ENCODE results near the gene PTMA. TPM values are rescaled to one million over a fixed set of nuclear protein-coding genes. Genes with fewer than 3 reads are reported as not detected.
A peak's percentile ranks its signal among the peaks of the same experiment; 100 is the strongest.

The PTMA gene
- total RNA-seq, 2 experiments from 2014 or later, result 2,162 to 2,216 TPM

DNA sequence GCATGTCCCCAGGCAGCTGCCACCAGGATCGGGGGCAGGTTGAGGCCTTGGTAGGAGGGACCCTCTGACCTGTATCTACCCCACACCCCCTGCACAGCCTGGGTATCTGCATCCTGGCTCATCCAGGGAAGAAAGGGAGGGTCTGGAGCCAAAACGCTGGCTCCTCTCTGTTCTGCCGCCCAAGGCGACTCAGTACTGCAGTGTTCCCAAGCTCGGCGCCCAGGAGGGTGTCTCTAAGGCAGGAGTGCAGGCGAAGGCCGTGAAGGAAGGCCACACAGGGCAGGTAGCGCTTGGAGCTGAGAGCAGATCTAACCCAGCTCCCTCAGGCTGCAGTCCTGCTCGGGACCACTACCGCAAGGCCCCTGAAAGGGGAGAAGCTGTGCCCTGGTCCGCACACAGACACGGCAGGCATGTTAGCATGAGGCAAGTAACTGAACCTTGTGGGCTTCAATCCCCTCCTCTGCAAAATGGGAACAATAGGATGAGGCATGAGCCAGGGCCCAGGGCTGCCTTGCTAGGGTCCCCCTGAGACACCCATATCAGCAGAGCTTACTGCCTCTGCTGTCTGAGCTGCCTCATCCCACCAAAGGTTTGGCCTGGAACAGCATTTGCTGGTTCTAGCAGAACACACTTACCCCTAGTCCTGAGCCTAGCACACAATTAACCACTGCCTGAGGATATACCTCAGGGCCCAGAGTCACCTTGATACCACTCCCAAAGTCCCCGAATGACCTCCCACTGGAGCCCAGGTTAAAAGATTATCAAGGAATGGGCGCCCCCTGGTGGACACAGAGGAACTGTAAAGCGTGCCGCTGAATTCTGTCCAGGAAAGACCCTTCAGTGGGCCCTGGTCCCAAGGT, 6.5 kb downstream of the PTMA start:
- CTCF ChIA-PET, result interaction anchor here (0.6 to 12.1 kb wide), 33 partner anchors 8 to 248 kb away, joined by 3 to 408 read pairs (median 7); partner anchors contain the start of gene PTMA
- intact Hi-C loops (cut with micrococcal nuclease), result loop anchor here (1.0 kb wide), 5 partner anchors 9 to 152 kb away; no protein-coding TSS in a partner anchor
- no peaks in the 10 kb centered on the region for H3K27me3 Mint-ChIP-seq (ENCODE audit: low read depth)
- no peak overlapping the region for H3K4me3 Mint-ChIP-seq
- H3K9me3 Mint-ChIP-seq, result no peaks in the 10 kb centered on the region
- DNase-seq, result peak; percentile 88
- peak overlapping the region; percentile 80 for H3K27ac Mint-ChIP-seq
- peaks cover 29% of the 10 kb centered on the region for H3K36me3 Mint-ChIP-seq (ENCODE audit: low read depth)
- H3K4me1 Mint-ChIP-seq (ENCODE audit: low read depth), result peaks cover 27% of the 10 kb centered on the region

DNA sequence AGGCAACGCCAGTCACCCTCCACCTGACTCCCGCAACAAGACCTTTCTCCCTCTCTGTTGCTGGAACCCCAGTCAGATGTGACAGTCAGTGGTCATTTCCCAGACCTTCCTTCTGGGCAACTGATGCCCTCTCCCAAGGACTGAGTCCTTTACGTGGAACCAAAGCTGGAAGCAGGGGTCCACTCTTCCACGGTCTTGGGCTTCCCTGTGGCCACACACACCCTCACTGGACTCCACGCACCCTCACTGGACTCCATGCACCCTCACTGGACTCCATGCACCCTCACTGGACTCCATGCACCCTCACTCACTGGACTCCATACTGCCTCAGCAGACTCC, 7.1 kb downstream of the PTMA start:
- peaks cover 27% of the 10 kb centered on the region for H3K4me1 Mint-ChIP-seq (ENCODE audit: low read depth)
- no peaks in the 10 kb centered on the region for H3K27me3 Mint-ChIP-seq (ENCODE audit: low read depth)
- H3K27ac Mint-ChIP-seq, result no peak overlapping the region
- H3K36me3 Mint-ChIP-seq (ENCODE audit: low read depth), result peaks cover 26% of the 10 kb centered on the region
- intact Hi-C loops (cut with micrococcal nuclease), result loop anchor here (1.0 kb wide), 4 partner anchors 28 to 152 kb away; no protein-coding TSS in a partner anchor
- H3K9me3 Mint-ChIP-seq, result no peaks in the 10 kb centered on the region
- no peak for DNase-seq
- CTCF ChIA-PET, result interaction anchor here (0.6 to 12.1 kb wide), 19 partner anchors 8 to 249 kb away, joined by 3 to 408 read pairs (median 10); partner anchors contain the start of gene PTMA
- no peak overlapping the region for H3K4me3 Mint-ChIP-seq

- Mint-ChIP-seq H3K36me3 (ENCODE audit: low read depth) (peaks cover 22% of the 10 kb centered on the region), H3K9me3 (no peaks in the 10 kb centered on the region), H3K4me3 (no peak overlapping the region), H3K4me1 (ENCODE audit: low read depth) (peaks cover 27% of the 10 kb centered on the region), H3K27me3 (ENCODE audit: low read depth) (no peaks in the 10 kb centered on the region), H3K27ac (no peak overlapping the region)
- no peak for DNase-seq
- CTCF ChIA-PET, result interaction anchor here (0.6 to 12.1 kb wide), 18 partner anchors 9 to 249 kb away, joined by 3 to 408 read pairs (median 9); partner anchors contain the start of gene PTMA
- intact Hi-C loops (cut with micrococcal nuclease), result loop anchor here (1.0 kb wide), 4 partner anchors 29 to 153 kb away; no protein-coding TSS in a partner anchor
Measured at GRCh38 chr2:231715988-231716616, 7.8 kb downstream of the PTMA start.

DNA sequence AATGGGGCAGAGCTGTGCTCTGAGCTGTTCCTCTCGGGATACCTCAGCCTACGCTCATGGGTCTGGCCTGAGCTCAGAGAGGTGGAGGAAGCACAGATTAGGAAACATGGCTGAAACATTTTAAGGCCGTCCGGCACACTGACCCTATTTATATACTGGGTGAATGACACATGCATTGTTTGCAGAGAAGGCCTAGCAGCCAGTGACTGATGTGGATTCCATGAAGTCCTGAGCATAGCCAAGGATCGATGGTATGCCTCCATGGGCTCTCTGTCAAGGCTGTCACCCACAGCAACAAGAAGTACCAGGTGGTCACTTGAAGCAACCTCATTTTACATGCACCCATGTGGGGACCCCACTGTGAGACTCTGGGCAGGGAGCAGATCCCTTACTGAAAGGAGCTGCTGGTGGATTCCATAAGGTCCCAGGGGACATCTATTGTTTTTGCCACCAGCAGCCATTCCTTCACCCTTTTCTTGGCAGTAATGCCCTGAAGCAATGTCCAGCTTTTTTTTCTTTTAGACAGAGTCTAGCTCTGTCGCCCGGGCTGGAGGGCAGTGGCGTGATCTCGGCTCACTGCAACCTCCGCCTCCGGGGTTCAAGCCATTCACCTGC, 8.4 kb downstream of the PTMA start:
- Mint-ChIP-seq H3K9me3 (no peaks in the 10 kb centered on the region), H3K4me1 (ENCODE audit: low read depth) (peaks cover 23% of the 10 kb centered on the region), H3K27me3 (ENCODE audit: low read depth) (no peaks in the 10 kb centered on the region), H3K4me3 (no peak overlapping the region), H3K36me3 (ENCODE audit: low read depth) (peaks cover 15% of the 10 kb centered on the region), H3K27ac (no peak overlapping the region)
- DNase-seq, result no peak
- CTCF ChIA-PET, result interaction anchor here (0.6 to 12.1 kb wide), 13 partner anchors 8 to 236 kb away, joined by 3 to 408 read pairs (median 5); partner anchors contain the start of gene PTMA
- intact Hi-C loops (cut with micrococcal nuclease), result no loop called here

DNA sequence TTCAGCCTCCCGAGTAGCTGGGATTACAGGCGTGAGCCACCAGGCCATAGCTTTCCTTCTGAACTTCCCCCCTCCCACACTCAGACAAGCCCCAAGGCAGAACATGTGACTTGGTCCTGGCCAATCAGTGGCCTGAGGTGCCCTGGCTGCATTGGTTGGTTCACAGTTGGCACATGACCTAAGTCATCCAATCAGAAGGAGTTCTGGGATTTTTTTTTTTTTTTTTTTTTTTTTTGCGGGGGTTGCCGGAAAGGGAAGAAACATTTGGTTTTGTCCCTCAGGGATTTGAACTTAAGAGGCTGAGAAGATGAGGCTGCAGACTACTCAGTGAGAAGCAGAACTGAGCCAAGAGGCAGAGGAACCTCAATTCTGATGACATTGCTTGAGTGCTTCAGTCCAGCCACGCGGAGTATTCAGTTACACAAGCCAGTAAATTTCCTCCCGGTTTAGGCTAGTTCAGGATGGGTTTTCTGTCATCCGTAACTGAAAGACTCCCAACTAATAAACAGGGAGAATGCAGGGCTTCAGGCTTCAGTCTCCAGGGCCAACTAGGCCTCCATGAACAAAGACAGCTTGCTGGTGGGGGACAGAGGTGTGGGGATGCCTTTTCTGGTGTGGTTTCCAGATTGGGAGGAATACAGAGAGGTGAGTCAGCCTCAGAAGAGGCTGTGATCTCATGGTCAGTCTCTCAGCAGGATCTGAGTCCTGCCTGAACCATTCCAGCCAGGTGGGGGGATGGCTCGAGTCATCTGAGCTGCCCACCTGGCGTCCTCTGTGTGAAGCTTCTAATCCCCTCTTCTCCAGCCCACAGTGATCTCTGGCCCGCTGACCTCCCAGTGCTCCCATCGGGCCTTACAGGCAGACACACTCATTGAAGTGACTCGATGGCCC, 9.2 kb downstream of the PTMA start:
- DNase-seq, result no peak
- Mint-ChIP-seq H3K4me3 (no peak overlapping the region), H3K27me3 (ENCODE audit: low read depth) (no peaks in the 10 kb centered on the region), H3K36me3 (ENCODE audit: low read depth) (peaks cover 8% of the 10 kb centered on the region), H3K27ac (no peak overlapping the region), H3K4me1 (ENCODE audit: low read depth) (peaks cover 16% of the 10 kb centered on the region), H3K9me3 (no peaks in the 10 kb centered on the region)
- intact Hi-C loops (cut with micrococcal nuclease), result no loop called here
- CTCF ChIA-PET, result interaction anchor here (0.5 to 12.1 kb wide), 10 partner anchors 8 to 572 kb away, joined by 3 to 408 read pairs (median 28); partner anchors contain the start of gene PTMA

GRCh38 chr2:231718799-231719198, 10.5 kb downstream of the PTMA start:
- peaks cover 7% of the 10 kb centered on the region for H3K4me1 Mint-ChIP-seq (ENCODE audit: low read depth)
- CTCF ChIA-PET, result interaction anchor here (8.9 to 12.1 kb wide), 2 partner anchors 31 to 42 kb away, joined by 123 to 408 read pairs; no protein-coding TSS in a partner anchor
- no peak for DNase-seq
- no peak overlapping the region for H3K27ac Mint-ChIP-seq
- no peaks in the 10 kb centered on the region for H3K36me3 Mint-ChIP-seq (ENCODE audit: low read depth)
- no peak overlapping the region for H3K4me3 Mint-ChIP-seq
- H3K9me3 Mint-ChIP-seq, result no peaks in the 10 kb centered on the region
- H3K27me3 Mint-ChIP-seq (ENCODE audit: low read depth), result no peaks in the 10 kb centered on the region
- intact Hi-C loops (cut with micrococcal nuclease), result no loop called here

GRCh38 chr2:231720292-231720986, 12.1 kb downstream of the PTMA start:
- no peaks in the 10 kb centered on the region for H3K36me3 Mint-ChIP-seq (ENCODE audit: low read depth)
- no peak overlapping the region for H3K4me3 Mint-ChIP-seq
- H3K9me3 Mint-ChIP-seq, result no peaks in the 10 kb centered on the region
- intact Hi-C loops (cut with micrococcal nuclease), result no loop called here
- no peak overlapping the region for H3K27ac Mint-ChIP-seq
- DNase-seq, result no peak
- CTCF ChIA-PET, result interaction anchor here (0.5 to 12.1 kb wide), 3 partner anchors 20 to 44 kb away, joined by 3 to 408 read pairs (median 4); no protein-coding TSS in a partner anchor
- H3K4me1 Mint-ChIP-seq (ENCODE audit: low read depth), result no peaks in the 10 kb centered on the region
- no peaks in the 10 kb centered on the region for H3K27me3 Mint-ChIP-seq (ENCODE audit: low read depth)

DNA sequence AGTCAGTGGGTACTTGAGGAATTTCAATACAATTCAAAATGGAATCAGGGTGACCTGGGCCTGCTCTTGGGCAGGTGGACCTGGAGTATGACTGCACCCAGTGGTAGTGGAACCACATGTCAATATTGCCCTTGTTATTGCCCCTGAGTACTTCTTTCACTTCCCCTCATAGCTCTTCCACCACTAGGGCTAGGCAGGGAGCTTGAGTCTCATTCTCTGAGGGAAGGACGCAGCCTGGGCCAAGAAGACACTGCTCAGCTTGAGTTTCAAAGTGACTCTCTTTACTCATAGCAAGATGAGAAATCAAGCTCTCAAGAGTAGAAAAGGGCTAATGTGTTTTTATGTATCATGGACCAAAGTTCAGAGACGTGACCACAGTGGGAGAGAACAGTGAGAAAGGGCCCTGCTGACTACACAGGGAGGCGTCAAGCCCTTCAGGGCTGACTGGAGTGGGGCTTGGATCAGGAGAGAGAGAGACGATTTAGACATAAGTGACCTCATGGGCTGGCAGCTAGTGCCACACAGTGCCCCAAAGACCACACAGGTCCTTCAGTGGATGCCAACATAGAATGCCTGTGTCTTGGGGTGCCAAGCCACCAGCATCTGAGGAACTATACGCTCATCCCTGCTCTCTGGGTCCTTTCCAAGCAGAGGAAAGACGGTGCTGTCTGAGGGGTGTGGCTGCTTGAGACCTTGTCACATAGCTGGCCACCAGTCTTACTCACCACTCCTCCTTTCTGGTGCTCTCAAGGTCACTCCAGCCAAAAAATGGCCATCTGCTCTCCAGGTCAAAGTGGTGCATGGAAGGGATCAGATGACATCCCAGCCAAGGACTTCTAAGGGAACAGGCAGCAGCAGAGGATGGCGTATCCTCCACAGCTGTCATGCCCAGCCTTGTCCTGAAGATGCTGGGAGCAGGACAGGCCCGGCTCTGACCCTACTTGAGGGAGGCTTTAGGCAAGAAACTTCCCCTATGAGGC, 13.0 kb downstream of the PTMA start:
- no peak overlapping the region for H3K27ac Mint-ChIP-seq
- DNase-seq, result no peak
- intact Hi-C loops (cut with micrococcal nuclease), result no loop called here
- no peaks in the 10 kb centered on the region for H3K27me3 Mint-ChIP-seq (ENCODE audit: low read depth)
- H3K4me3 Mint-ChIP-seq, result no peak overlapping the region
- H3K4me1 Mint-ChIP-seq (ENCODE audit: low read depth), result no peaks in the 10 kb centered on the region
- H3K9me3 Mint-ChIP-seq, result no peaks in the 10 kb centered on the region
- H3K36me3 Mint-ChIP-seq (ENCODE audit: low read depth), result no peaks in the 10 kb centered on the region
- CTCF ChIA-PET, result interaction anchor here (0.5 to 12.1 kb wide), 6 partner anchors 21 to 239 kb away, joined by 3 to 408 read pairs (median 3); no protein-coding TSS in a partner anchor

DNA sequence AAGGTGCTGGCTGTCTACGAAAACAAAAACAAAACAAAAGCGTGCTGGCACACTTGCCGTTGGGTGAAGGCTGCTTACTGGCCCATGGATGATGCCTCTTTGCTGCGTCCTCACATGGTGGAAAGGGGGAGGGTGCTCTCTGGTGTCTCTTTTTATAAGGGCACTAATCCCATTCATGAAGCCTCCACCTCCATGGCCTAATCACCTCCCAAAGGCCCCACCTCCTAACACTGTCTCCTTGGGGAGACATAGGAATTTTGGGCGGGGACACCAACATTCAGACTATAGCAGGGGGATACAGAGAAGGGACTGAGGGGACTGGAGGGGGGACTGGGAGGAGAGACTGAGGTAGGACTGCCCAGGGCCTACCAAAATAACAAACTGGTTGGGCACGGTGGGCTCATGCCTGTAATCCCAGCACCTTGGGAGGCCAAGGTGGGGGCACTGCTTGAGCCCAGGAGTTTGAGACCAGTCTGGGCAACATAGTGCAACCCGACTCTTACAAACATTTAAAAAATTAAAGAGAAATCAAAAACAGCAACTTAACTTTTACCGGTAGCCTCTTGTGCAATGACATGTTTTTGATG, 14.5 kb downstream of the PTMA start:
- no peak for DNase-seq
- CTCF ChIA-PET, result interaction anchor here (12.1 kb wide), 1 partner anchor 46 kb away, joined by 408 read pairs; no protein-coding TSS in a partner anchor
- intact Hi-C loops (cut with micrococcal nuclease), result no loop called here
- H3K27ac Mint-ChIP-seq, result no peak overlapping the region
- H3K4me1 Mint-ChIP-seq (ENCODE audit: low read depth), result no peaks in the 10 kb centered on the region
- no peaks in the 10 kb centered on the region for H3K9me3 Mint-ChIP-seq
- H3K4me3 Mint-ChIP-seq, result no peak overlapping the region
- H3K27me3 Mint-ChIP-seq (ENCODE audit: low read depth), result no peaks in the 10 kb centered on the region
- H3K36me3 Mint-ChIP-seq (ENCODE audit: low read depth), result peaks cover 1% of the 10 kb centered on the region

- no peak overlapping the region for H3K4me3 Mint-ChIP-seq
- CTCF ChIA-PET, result interaction anchor here (1.2 to 3.0 kb wide), 6 partner anchors 10 to 113 kb away, joined by 3 to 38 read pairs (median 8); no protein-coding TSS in a partner anchor
- no peaks in the 10 kb centered on the region for H3K9me3 Mint-ChIP-seq
- H3K4me1 Mint-ChIP-seq (ENCODE audit: low read depth), result no peaks in the 10 kb centered on the region
- intact Hi-C loops (cut with micrococcal nuclease), result no loop called here
- H3K36me3 Mint-ChIP-seq (ENCODE audit: low read depth), result peaks cover 4% of the 10 kb centered on the region
- no peak overlapping the region for H3K27ac Mint-ChIP-seq
- no peak for DNase-seq
- H3K27me3 Mint-ChIP-seq (ENCODE audit: low read depth), result no peaks in the 10 kb centered on the region
Measured at GRCh38 chr2:231725476-231725875, 17.2 kb downstream of the PTMA start.

All from activated naive CD4-positive, alpha-beta T cell treated with anti-CD3 and anti-CD28 coated beads for 36 hours (primary cell).